HEK293 (cell line): ENCODE measurements around the gene C4orf50.
A peak's percentile ranks its signal among the peaks of the same experiment; 100 is the strongest.

Experiments used
- CTCF ChIA-PET: fragments of 350-600 bp; formaldehyde crosslinking; extraction: SDS; loops from one replicate; lab custom pipeline; 2021; ENCODE audit warnings: antibody characterized with exemption; lab: Yijun Ruan, JAX
- POLR2A ChIA-PET: fragments of 300-600 bp; formaldehyde crosslinking; extraction: SDS; loops from one replicate; lab custom pipeline; 2020; ENCODE audit warnings: antibody characterized with exemption, inconsistent platforms; lab: Yijun Ruan, JAX
- H3K27ac ChIP-seq: fragments of 200-500 bp; sonication (Bioruptor generic); 2 replicates; pipeline ENCODE4 v1.5.1; 2014; ENCODE audit warnings: low read depth, low read length, control low read depth, inconsistent platforms; ENCODE audit errors: extremely low read depth
- H3K36me3 ChIP-seq, 2 experiments: fragments of 200-500 bp in 1 of 2; sonication (Bioruptor generic) in 1 of 2; 1 replicate in 1 of 2; 2 replicates in 1 of 2; pipeline ENCODE4 v1.5.1; 2014 to 2017; ENCODE audit warnings: inconsistent platforms in 2 of 2, low read length in 2 of 2; ENCODE audit not compliant: control insufficient read depth in 2 of 2, insufficient read depth in 1 of 2
- H3K4me1 ChIP-seq: fragments of 200-500 bp; sonication (Bioruptor generic); 2 replicates; pipeline ENCODE4 v1.5.1; 2014; ENCODE audit warnings: mild to moderate bottlenecking, low read length, inconsistent platforms; ENCODE audit not compliant: control insufficient read depth, insufficient read depth
- H3K4me3 ChIP-seq: 2 replicates; pipeline ENCODE4 v1.5.1; 2011; ENCODE audit warnings: low read depth, mild to moderate bottlenecking, control low read depth, low read length, moderate library complexity
- H3K9me3 ChIP-seq: fragments of 200-500 bp; sonication (Bioruptor generic); 2 replicates; pipeline ENCODE4 v1.5.1; 2014; ENCODE audit warnings: low read depth, low read length, inconsistent platforms; ENCODE audit not compliant: control insufficient read depth, insufficient read depth
- BCL6B ChIP-seq: fragments of 450-650 bp; formaldehyde crosslinking; IDR thresholded peaks from 2 replicates; pipeline ENCODE4 v1.5.1; 2017; ENCODE audit warnings: missing biosample characterization, missing genetic modification characterization
- CTCF ChIP-seq: fragments of 450-650 bp; formaldehyde crosslinking; IDR thresholded peaks from 2 replicates; pipeline ENCODE4 v1.5.1; 2016; ENCODE audit warnings: missing biosample characterization, missing genetic modification characterization
- OSR2 ChIP-seq: fragments of 450-650 bp; formaldehyde crosslinking; IDR thresholded peaks from 2 replicates; pipeline ENCODE4 v1.5.1; 2016; ENCODE audit warnings: missing biosample characterization, missing genetic modification characterization
- SETDB1 ChIP-seq: IDR thresholded peaks from one replicate; pipeline ENCODE4 v1.6.1; 2017; ENCODE audit warnings: mild to moderate bottlenecking, low read length, moderate library complexity, mixed read lengths; ENCODE audit not compliant: insufficient read length
- ZBTB20 ChIP-seq: fragments of 450-650 bp; formaldehyde crosslinking; IDR thresholded peaks from 2 replicates; pipeline ENCODE4 v1.5.1; 2016; ENCODE audit warnings: missing biosample characterization, missing genetic modification characterization
- ZBTB21 ChIP-seq: fragments of 450-650 bp; formaldehyde crosslinking; IDR thresholded peaks from 2 replicates; pipeline ENCODE4 v1.5.1; 2017; ENCODE audit warnings: missing biosample characterization, missing genetic modification characterization
- ZBTB26 ChIP-seq: fragments of 450-650 bp; formaldehyde crosslinking; optimal IDR thresholded peaks from 2 replicates; pipeline ENCODE3; 2016; ENCODE audit warnings: missing biosample characterization, mild to moderate bottlenecking, missing genetic modification characterization
- ZBTB49 ChIP-seq: fragments of 450-650 bp; formaldehyde crosslinking; IDR thresholded peaks from 2 replicates; pipeline ENCODE4 v1.5.1; 2016; ENCODE audit warnings: missing biosample characterization, missing genetic modification characterization, low read depth
- ZFP69B ChIP-seq: fragments of 450-650 bp; formaldehyde crosslinking; IDR thresholded peaks from 2 replicates; pipeline ENCODE4 v1.5.1; 2016; ENCODE audit warnings: missing biosample characterization, missing genetic modification characterization
- ZNF114 ChIP-seq: fragments of 450-650 bp; formaldehyde crosslinking; IDR thresholded peaks from 2 replicates; pipeline ENCODE4 v1.5.0; 2017; ENCODE audit warnings: missing biosample characterization, missing genetic modification characterization
- ZNF184 ChIP-seq: fragments of 450-650 bp; IDR thresholded peaks from 2 replicates; pipeline ENCODE4 v1.5.1; 2018; ENCODE audit warnings: missing biosample characterization, mild to moderate bottlenecking, missing genetic modification characterization
- ZNF214 ChIP-seq: fragments of 450-650 bp; formaldehyde crosslinking; IDR thresholded peaks from 2 replicates; pipeline ENCODE4 v1.5.1; 2017; ENCODE audit warnings: missing biosample characterization, mild to moderate bottlenecking, missing genetic modification characterization, borderline replicate concordance
- ZNF394 ChIP-seq: fragments of 450-650 bp; formaldehyde crosslinking; IDR thresholded peaks from 2 replicates; pipeline ENCODE4 v1.5.1; 2016; ENCODE audit warnings: missing biosample characterization, missing genetic modification characterization, mild to moderate bottlenecking, moderate library complexity, borderline replicate concordance
- ZNF423 ChIP-seq: fragments of 450-650 bp; formaldehyde crosslinking; IDR thresholded peaks from 2 replicates; pipeline ENCODE4 v1.5.1; 2016; ENCODE audit warnings: missing biosample characterization, missing genetic modification characterization
- ZNF433 ChIP-seq: fragments of 450-650 bp; formaldehyde crosslinking; IDR thresholded peaks from 2 replicates; pipeline ENCODE4 v1.5.1; 2016; ENCODE audit warnings: missing biosample characterization, missing genetic modification characterization, low read depth
- ZNF837 ChIP-seq: fragments of 450-650 bp; formaldehyde crosslinking; IDR thresholded peaks from 2 replicates; pipeline ENCODE4 v1.5.1; 2016; ENCODE audit warnings: missing biosample characterization, missing genetic modification characterization
- ZSCAN5A ChIP-seq: fragments of 450-650 bp; formaldehyde crosslinking; IDR thresholded peaks from 2 replicates; pipeline ENCODE4 v1.5.1; 2016; ENCODE audit warnings: missing biosample characterization, missing genetic modification characterization
- ZXDB ChIP-seq: fragments of 450-650 bp; formaldehyde crosslinking; IDR thresholded peaks from 2 replicates; pipeline ENCODE4 v1.5.1; 2016; ENCODE audit warnings: missing biosample characterization, missing genetic modification characterization
- TF ChIP-seq, protein P1 (sequence below): fragments of 450-650 bp; formaldehyde crosslinking; IDR thresholded peaks from 2 replicates; pipeline ENCODE4 v1.5.1; 2016; ENCODE audit warnings: missing biosample characterization, missing genetic modification characterization

Gene C4orf50

GRCh38 chr4:5933116-5933515 is 85.1 kb downstream of the C4orf50 start:
- ChIA-PET CTCF (interaction anchor here (1.0 kb wide), 1 partner anchor 65 kb away, joined by 3 read pairs; no protein-coding TSS in a partner anchor), POLR2A (no interaction called here)
- H3K36me3 ChIP-seq, result no peaks in the 10 kb centered on the region
- H3K4me1 ChIP-seq, result no peaks in the 10 kb centered on the region
- no peak for TF ChIP-seq ZNF423
- no peak for TF ChIP-seq ZBTB21 (tag by site-specific recombination)
- 0 out of 2 replicates have a peak, but pooled peaks have one; percentile 13 for TF ChIP-seq OSR2
- no peak for TF ChIP-seq ZNF114 (tag by site-specific recombination)
- no peaks in the 10 kb centered on the region for H3K9me3 ChIP-seq
- H3K27ac ChIP-seq, result no peak overlapping the region
- H3K4me3 ChIP-seq, result no peak overlapping the region

DNA sequence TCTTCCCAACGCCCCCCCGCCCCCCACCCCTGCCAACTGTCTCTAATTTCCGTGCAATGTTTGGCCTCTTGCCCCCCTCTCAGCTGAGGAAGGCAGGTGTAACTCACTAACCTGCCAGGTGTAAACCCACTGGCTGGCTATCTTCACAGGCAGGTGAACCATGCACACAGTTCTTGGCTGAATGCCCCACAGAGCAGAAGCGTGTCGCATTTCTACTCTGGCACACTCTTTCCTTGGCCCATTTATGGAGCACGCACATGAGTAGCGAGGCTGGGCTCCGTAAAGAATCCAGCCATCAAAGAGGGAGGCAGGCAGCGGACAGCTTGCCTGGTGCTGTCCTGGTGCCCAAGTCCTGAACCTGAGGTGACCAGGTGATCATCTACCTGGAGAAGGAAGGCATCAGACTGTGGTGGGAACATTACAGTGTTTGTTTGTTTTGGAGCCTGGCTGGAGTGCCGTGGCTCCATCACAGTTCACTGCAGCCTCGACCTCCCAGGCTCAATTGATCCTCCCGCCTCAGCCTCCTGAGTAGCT is 86.1 kb downstream of the C4orf50 start:
- POLR2A ChIA-PET, result no interaction called here
- H3K27ac ChIP-seq, result no peak overlapping the region
- H3K36me3 ChIP-seq, result no peaks in the 10 kb centered on the region
- H3K4me1 ChIP-seq, result no peaks in the 10 kb centered on the region
- CTCF ChIA-PET, result no interaction called here
- H3K9me3 ChIP-seq, result no peaks in the 10 kb centered on the region
- TF ChIP-seq, protein P1, sequence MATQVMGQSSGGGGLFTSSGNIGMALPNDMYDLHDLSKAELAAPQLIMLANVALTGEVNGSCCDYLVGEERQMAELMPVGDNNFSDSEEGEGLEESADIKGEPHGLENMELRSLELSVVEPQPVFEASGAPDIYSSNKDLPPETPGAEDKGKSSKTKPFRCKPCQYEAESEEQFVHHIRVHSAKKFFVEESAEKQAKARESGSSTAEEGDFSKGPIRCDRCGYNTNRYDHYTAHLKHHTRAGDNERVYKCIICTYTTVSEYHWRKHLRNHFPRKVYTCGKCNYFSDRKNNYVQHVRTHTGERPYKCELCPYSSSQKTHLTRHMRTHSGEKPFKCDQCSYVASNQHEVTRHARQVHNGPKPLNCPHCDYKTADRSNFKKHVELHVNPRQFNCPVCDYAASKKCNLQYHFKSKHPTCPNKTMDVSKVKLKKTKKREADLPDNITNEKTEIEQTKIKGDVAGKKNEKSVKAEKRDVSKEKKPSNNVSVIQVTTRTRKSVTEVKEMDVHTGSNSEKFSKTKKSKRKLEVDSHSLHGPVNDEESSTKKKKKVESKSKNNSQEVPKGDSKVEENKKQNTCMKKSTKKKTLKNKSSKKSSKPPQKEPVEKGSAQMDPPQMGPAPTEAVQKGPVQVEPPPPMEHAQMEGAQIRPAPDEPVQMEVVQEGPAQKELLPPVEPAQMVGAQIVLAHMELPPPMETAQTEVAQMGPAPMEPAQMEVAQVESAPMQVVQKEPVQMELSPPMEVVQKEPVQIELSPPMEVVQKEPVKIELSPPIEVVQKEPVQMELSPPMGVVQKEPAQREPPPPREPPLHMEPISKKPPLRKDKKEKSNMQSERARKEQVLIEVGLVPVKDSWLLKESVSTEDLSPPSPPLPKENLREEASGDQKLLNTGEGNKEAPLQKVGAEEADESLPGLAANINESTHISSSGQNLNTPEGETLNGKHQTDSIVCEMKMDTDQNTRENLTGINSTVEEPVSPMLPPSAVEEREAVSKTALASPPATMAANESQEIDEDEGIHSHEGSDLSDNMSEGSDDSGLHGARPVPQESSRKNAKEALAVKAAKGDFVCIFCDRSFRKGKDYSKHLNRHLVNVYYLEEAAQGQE (tag by site-specific recombination), result peak; percentile 48; the same call in 1 of the 2 replicates
- TF ChIP-seq ZNF837 (tag by site-specific recombination), result no peak
- H3K4me3 ChIP-seq, result no peak overlapping the region

GRCh38 chr4:5931526-5931925 is 86.7 kb downstream of the C4orf50 start:
- CTCF ChIA-PET, result no interaction called here
- Histone ChIP-seq H3K4me1 (no peaks in the 10 kb centered on the region), H3K27ac (no peak overlapping the region), H3K4me3 (no peak overlapping the region), H3K36me3 (no peaks in the 10 kb centered on the region), H3K9me3 (no peaks in the 10 kb centered on the region)
- POLR2A ChIA-PET, result no interaction called here
- TF ChIP-seq ZSCAN5A (no peak), ZXDB (no peak), ZBTB20 (no peak), ZBTB26 (tag by site-specific recombination) (no peak), ZNF423 (no peak), ZNF184 (tag by site-specific recombination) (no peak), CTCF (tag by site-specific recombination) (no peak), ZFP69B (no peak), ZNF433 (no peak), ZBTB49 (tag by site-specific recombination) (no peak), ZNF214 (tag by site-specific recombination) (no peak), BCL6B (no peak), ZNF394 (tag by site-specific recombination) (no peak), SETDB1 (no peak)
